ENCODE results near the gene FAM107B.
"Not testable (repeated sequence)": the region's sequence is repeated elsewhere in the genome, so short reads cannot be mapped to it uniquely, and the experiment has no call there.

The FAM107B gene

GRCh38 chr10:14688606-14689005 lies 86.1 kb downstream of the FAM107B start:
- H3K27ac ChIP-seq, result no peak overlapping the region
- TF ChIP-seq, protein P1, sequence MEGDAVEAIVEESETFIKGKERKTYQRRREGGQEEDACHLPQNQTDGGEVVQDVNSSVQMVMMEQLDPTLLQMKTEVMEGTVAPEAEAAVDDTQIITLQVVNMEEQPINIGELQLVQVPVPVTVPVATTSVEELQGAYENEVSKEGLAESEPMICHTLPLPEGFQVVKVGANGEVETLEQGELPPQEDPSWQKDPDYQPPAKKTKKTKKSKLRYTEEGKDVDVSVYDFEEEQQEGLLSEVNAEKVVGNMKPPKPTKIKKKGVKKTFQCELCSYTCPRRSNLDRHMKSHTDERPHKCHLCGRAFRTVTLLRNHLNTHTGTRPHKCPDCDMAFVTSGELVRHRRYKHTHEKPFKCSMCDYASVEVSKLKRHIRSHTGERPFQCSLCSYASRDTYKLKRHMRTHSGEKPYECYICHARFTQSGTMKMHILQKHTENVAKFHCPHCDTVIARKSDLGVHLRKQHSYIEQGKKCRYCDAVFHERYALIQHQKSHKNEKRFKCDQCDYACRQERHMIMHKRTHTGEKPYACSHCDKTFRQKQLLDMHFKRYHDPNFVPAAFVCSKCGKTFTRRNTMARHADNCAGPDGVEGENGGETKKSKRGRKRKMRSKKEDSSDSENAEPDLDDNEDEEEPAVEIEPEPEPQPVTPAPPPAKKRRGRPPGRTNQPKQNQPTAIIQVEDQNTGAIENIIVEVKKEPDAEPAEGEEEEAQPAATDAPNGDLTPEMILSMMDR (conservative IDR thresholded peaks at IDR 0.05), result no peak
- TF ChIP-seq ZFX (IDR thresholded peaks at IDR 0.05), result no peak

GRCh38 chr10:14688189-14688588 lies 86.5 kb downstream of the FAM107B start:
- H3K27ac ChIP-seq, result not testable (repeated sequence)

- no peak overlapping the region for H3K27ac ChIP-seq
- no peak for TF ChIP-seq ZFX (IDR thresholded peaks at IDR 0.05)
- TF ChIP-seq, protein P1 (conservative IDR thresholded peaks at IDR 0.05), result no peak
These were observed 87.4 kb downstream of the FAM107B start for GRCh38 chr10:14687340-14687739.

- H3K27ac ChIP-seq, result no peak overlapping the region
- TF ChIP-seq, protein P1 (conservative IDR thresholded peaks at IDR 0.05), result no peak
- TF ChIP-seq ZFX (IDR thresholded peaks at IDR 0.05), result no peak
These were observed 88.3 kb downstream of the FAM107B start for GRCh38 chr10:14686356-14686755.

- H3K27ac ChIP-seq, result no peak overlapping the region
- TF ChIP-seq, protein P1 (conservative IDR thresholded peaks at IDR 0.05), result no peak
- no peak for TF ChIP-seq ZFX (IDR thresholded peaks at IDR 0.05)
These were observed 90.3 kb downstream of the FAM107B start for GRCh38 chr10:14684354-14684753.

- no peak for TF ChIP-seq ZFX (IDR thresholded peaks at IDR 0.05)
- TF ChIP-seq, protein P1 (conservative IDR thresholded peaks at IDR 0.05), result no peak
These were observed 91.4 kb downstream of the FAM107B start for GRCh38 chr10:14683256-14683655.

DNA sequence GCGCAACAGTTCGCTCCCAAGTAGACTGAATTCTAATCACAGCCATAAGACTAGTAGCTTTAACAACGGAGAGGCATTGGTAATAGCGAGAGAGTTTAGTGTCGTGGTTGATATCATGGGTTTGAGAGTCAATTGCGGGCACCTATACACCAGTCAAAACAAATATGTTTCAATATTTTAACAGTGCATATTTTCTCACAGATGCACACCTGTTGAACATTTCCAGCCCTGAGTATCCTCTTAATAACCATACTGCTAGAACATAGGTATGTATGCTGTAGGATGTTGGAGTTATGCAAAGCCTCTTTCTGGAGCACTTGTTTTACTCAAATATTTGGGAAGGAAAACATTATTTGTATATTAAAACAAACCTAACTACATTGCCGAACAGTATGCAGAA lies 92.9 kb downstream of the FAM107B start:
- no peak for TF ChIP-seq ZFX (IDR thresholded peaks at IDR 0.05)
- TF ChIP-seq, protein P1 (conservative IDR thresholded peaks at IDR 0.05), result no peak
- no peak overlapping the region for H3K27ac ChIP-seq

More at GRCh38 chr10:14683256-14683655, 91.4 kb downstream of the FAM107B start:
- no peak overlapping the region for H3K27ac ChIP-seq

- TF ChIP-seq ZFX (IDR thresholded peaks at IDR 0.05), result no peak
- TF ChIP-seq, protein P1 (conservative IDR thresholded peaks at IDR 0.05), result no peak
These were observed 93.4 kb downstream of the FAM107B start for GRCh38 chr10:14681305-14681704.

More at GRCh38 chr10:14681305-14681704, 93.4 kb downstream of the FAM107B start:
- H3K27ac ChIP-seq, result no peak overlapping the region
